HCT116 (cell line): ENCODE measurements around the gene CDK14. TPM values are rescaled to one million over a fixed set of nuclear protein-coding genes. Genes with fewer than 3 reads are reported as not detected.

ENCODE experiments used
- ATAC-seq: fragments of 200-7000 bp; cut with Tn5 transposase; 2 replicates; pipeline ENCODE4 v1.9.1; 2020; ENCODE audit warnings: mild to moderate bottlenecking, moderate library complexity
- BruUV-seq: library from RNA; stranded (reverse); fragments of 400-500 nt; replicated peaks from 2 replicates; lab custom pipeline; 2021; lab: Mats Ljungman, UMichigan
- CTCF ChIA-PET: fragments of 300-600 bp; sonication (Branson Sonifier 250); formaldehyde crosslinking; loops from one replicate; lab custom pipeline; 2021; ENCODE audit warnings: antibody characterized with exemption; lab: Charles Lee
- POLR2A ChIA-PET: fragments of 300-600, 350-600 bp; sonication (Branson Sonifier 250); formaldehyde crosslinking; loops from one replicate; lab custom pipeline; 2021; ENCODE audit warnings: antibody characterized with exemption; lab: Charles Lee
- RAD21 ChIA-PET, 2 experiments: fragments of 300-600 bp; sonication (Branson Sonifier 250); formaldehyde crosslinking; loops; one replicate each; lab custom pipeline; 2023; ENCODE audit warnings: low total read pairs in 2 of 2; ENCODE audit not compliant: uncharacterized antibody in 2 of 2, unreplicated experiment in 2 of 2, low non-redundant PET in 1 of 2; lab: Charles Lee
- DNase-seq: peaks from one replicate; pipeline ENCODE4 v3.0.0-alpha.2; 2010; ENCODE audit warnings: low read depth, low spot score
- H2AFZ ChIP-seq: fragments of 200-600 bp; shearing (Covaris generic), sonication (generic); 2 replicates; pipeline ENCODE4 v1.6.1; 2017; ENCODE audit warnings: low read depth, mixed run types, mixed read lengths, antibody characterized with exemption, low read length; ENCODE audit not compliant: poor library complexity, severe bottlenecking
- H3K27ac ChIP-seq: 2 replicates; pipeline ENCODE4 v1.5.1; 2012; ENCODE audit warnings: low read depth, low read length
- H3K27me3 ChIP-seq: fragments of 200-600 bp; sonication (generic); 2 replicates; pipeline ENCODE4 v1.6.1; 2016; ENCODE audit warnings: mixed run types, low read length, mixed read lengths; ENCODE audit not compliant: insufficient read depth
- H3K36me3 ChIP-seq, 2 experiments: fragments of 200-500 bp in 1 of 2; fragments of 200-600 bp in 1 of 2; sonication (Bioruptor generic) in 1 of 2; sonication (generic) in 1 of 2; 2 replicates each; pipeline versions ENCODE4 v1.5.1 to v1.6.1; 2014 to 2016; ENCODE audit warnings: low read length in 2 of 2, inconsistent platforms in 1 of 2, mixed read lengths in 1 of 2, mixed run types in 1 of 2; ENCODE audit not compliant: insufficient read depth in 2 of 2, control insufficient read depth in 1 of 2
- H3K4me1 ChIP-seq, 2 experiments: fragments of 200-600 bp in 1 of 2; sonication (generic) in 1 of 2; 2 replicates each; pipeline versions ENCODE4 v1.5.1 to v1.6.1; 2012 to 2017; ENCODE audit warnings: low read length in 2 of 2, inconsistent platforms in 1 of 2, mild to moderate bottlenecking in 1 of 2, mixed read lengths in 1 of 2, mixed run types in 1 of 2, moderate library complexity in 1 of 2; ENCODE audit not compliant: insufficient read depth in 2 of 2, control insufficient read depth in 1 of 2
- H3K4me2 ChIP-seq: fragments of 200-600 bp; sonication (generic); 2 replicates; pipeline ENCODE4 v1.6.1; 2017; ENCODE audit warnings: mixed run types, low read length, mixed read lengths
- H3K4me3 ChIP-seq, 2 experiments: fragments of 200-600 bp in 1 of 2; sonication (generic) in 1 of 2; replicated peaks in 1 of 2; 2 replicates each; pipeline ENCODE4 v1.5.1; 2011 to 2016; ENCODE audit warnings: low read length in 2 of 2, control low read depth in 1 of 2, low read depth in 1 of 2, mild to moderate bottlenecking in 1 of 2, mixed read lengths in 1 of 2, mixed run types in 1 of 2
- H3K79me2 ChIP-seq: fragments of 200-600 bp; sonication (generic); 2 replicates; pipeline ENCODE4 v1.6.1; 2017; ENCODE audit warnings: mild to moderate bottlenecking, mixed run types, low read length, moderate library complexity, mixed read lengths; ENCODE audit not compliant: insufficient read depth
- H3K9ac ChIP-seq: fragments of 200-600 bp; sonication (generic); 2 replicates; pipeline ENCODE4 v1.6.1; 2016; ENCODE audit warnings: low read length, mixed read lengths
- H3K9me2 ChIP-seq: fragments of 200-600 bp; sonication (generic), shearing (Covaris generic); 2 replicates; pipeline ENCODE4 v1.6.1; 2017; ENCODE audit warnings: mixed run types, mild to moderate bottlenecking, moderate library complexity; ENCODE audit not compliant: insufficient read depth
- H3K9me3 ChIP-seq, 2 experiments: fragments of 200-500 bp in 1 of 2; fragments of 200-600 bp in 1 of 2; sonication (Bioruptor generic) in 1 of 2; sonication (generic) in 1 of 2; 2 replicates each; pipeline ENCODE4 v1.6.1; 2014 to 2017; ENCODE audit warnings: low read length in 2 of 2, mixed read lengths in 2 of 2, inconsistent platforms in 1 of 2, low read depth in 1 of 2, mild to moderate bottlenecking in 1 of 2, mixed run types in 1 of 2, moderate library complexity in 1 of 2; ENCODE audit not compliant: control insufficient read depth in 1 of 2, insufficient read depth in 1 of 2
- H4K20me1 ChIP-seq: fragments of 200-600 bp; sonication (generic), shearing (Covaris generic); 2 replicates; pipeline ENCODE4 v1.6.1; 2017; ENCODE audit warnings: mixed run types, mild to moderate bottlenecking, moderate library complexity; ENCODE audit not compliant: insufficient read depth
- CBX3 ChIP-seq: IDR thresholded peaks from 2 replicates; pipeline ENCODE4 v1.6.1; 2012; ENCODE audit warnings: low read depth
- CEBPB ChIP-seq: IDR thresholded peaks from 2 replicates; pipeline ENCODE4 v1.6.1; 2012; ENCODE audit warnings: low read depth
- EGR1 ChIP-seq: IDR thresholded peaks from 2 replicates; pipeline ENCODE4 v1.6.1; 2012; ENCODE audit warnings: low read depth
- FOSL1 ChIP-seq: IDR thresholded peaks from 2 replicates; pipeline ENCODE4 v1.6.1; 2012; ENCODE audit warnings: low read depth
- JUND ChIP-seq: IDR thresholded peaks from 2 replicates; pipeline ENCODE4 v1.6.1; 2012
- RAD21 ChIP-seq: IDR thresholded peaks from 2 replicates; pipeline ENCODE4 v1.6.1; 2012; ENCODE audit warnings: low read depth, mild to moderate bottlenecking
- SP1 ChIP-seq: IDR thresholded peaks from 2 replicates; pipeline ENCODE4 v1.6.1; 2012; ENCODE audit warnings: low read depth
- SRF ChIP-seq: IDR thresholded peaks from 2 replicates; pipeline ENCODE4 v1.6.1; 2012; ENCODE audit warnings: low read depth
- YY1 ChIP-seq: IDR thresholded peaks from 2 replicates; pipeline ENCODE4 v1.6.1; 2011; ENCODE audit warnings: low read length, low read depth, moderate library complexity, mild to moderate bottlenecking; ENCODE audit not compliant: insufficient replicate concordance; ENCODE audit errors: extremely low read depth
- ZFX ChIP-seq: fragments of 450-650 bp; IDR thresholded peaks from 2 replicates; pipeline ENCODE4 v1.6.1; 2017
- intact Hi-C: fragments of 100-400 bp; cut with micrococcal nuclease; formaldehyde crosslinking; loops from 2 replicates; pipeline ENCODE4 v1.10.0; 2022
- total RNA-seq: library from RNA; stranded (reverse); gene quantifications from one replicate; pipeline ENCODE4 v1.2.1, GENCODE V29; 2021; ENCODE audit not compliant: unreplicated experiment
- TF ChIP-seq, protein P1 (sequence below): IDR thresholded peaks from 2 replicates; pipeline ENCODE4 v1.6.1; 2012
- TF ChIP-seq, protein P2 (sequence below): IDR thresholded peaks from 2 replicates; pipeline ENCODE4 v1.6.1; 2012; ENCODE audit warnings: low read depth
- TF ChIP-seq, protein P3 (sequence below): IDR thresholded peaks from 2 replicates; pipeline ENCODE4 v1.6.1; 2012

Gene CDK14
- total RNA-seq, 1 experiment from 2014 or later, result 10.2 TPM

DNA sequence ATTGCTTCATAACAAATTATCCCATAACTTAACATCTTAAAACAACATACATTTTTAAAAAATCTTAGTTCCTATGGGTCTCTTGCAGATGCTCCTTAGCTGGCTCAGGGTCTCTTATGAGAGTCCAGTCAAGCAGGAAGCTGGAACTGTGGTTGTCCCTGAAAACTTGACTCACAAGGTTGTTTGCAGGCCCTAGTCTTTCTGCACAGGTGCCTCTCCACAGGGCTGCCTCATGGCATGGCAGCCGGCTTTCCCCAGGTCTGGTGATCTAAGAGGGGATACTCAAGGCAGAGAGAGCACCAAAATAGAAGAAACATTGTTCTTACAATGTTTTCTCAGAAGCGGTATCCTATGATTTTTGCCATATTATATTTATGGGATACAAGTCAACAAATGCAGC is 127.1 kb downstream of the CDK14 start (continued):
- TF ChIP-seq JUND (no peak), ZFX (no peak)

- no peaks in the 10 kb centered on the region for H3K36me3 ChIP-seq
- ATAC-seq (no peak), DNase-seq (no peak)
- no peaks in the 10 kb centered on the region for H4K20me1 ChIP-seq
- H3K27ac ChIP-seq, result no peak overlapping the region
- RAD21 ChIA-PET, result no interaction called here
- no peak overlapping the region for H3K9ac ChIP-seq
- H3K27me3 ChIP-seq, result no peaks in the 10 kb centered on the region
- H3K4me1 ChIP-seq, result no peaks in the 10 kb centered on the region
- no peak for TF ChIP-seq CBX3
- no peak for TF ChIP-seq ZFX
- no peak for TF ChIP-seq EGR1
- TF ChIP-seq YY1, result no peak
- POLR2A ChIA-PET, result no interaction called here
- H3K9me3 ChIP-seq, result no peaks in the 10 kb centered on the region
- H3K79me2 ChIP-seq, result no peaks in the 10 kb centered on the region
- no peak overlapping the region for H3K4me3 ChIP-seq
- no peak overlapping the region for H3K4me2 ChIP-seq
- CTCF ChIA-PET, result no interaction called here
- no TSS peak for BruUV-seq
- no peak overlapping the region for H2AFZ ChIP-seq
- H3K9me2 ChIP-seq, result no peaks in the 10 kb centered on the region
- intact Hi-C loops, result no loop called here
These were observed 127.7 kb downstream of the CDK14 start for GRCh38 chr7:90723866-90724265.

DNA sequence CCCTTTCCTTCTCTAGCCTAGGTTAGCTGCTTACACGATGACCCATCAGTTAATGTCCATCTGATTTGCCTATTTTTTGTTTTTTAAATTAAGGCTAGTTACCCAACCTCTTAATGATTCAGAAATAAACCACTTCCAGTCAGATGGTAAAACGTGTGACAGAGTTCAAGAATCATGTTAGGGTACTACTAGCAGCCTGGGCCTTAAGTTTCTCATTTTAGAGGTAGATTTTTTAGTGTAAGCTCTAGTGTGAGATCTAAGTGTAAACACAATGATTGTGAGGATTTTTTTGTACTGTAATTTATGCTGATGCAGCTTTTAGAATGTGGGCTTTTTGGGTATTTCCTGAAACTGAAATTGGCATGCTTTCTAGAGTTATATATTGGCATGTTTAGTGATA is 130.0 kb downstream of the CDK14 start:
- RAD21 ChIA-PET, result no interaction called here
- DNase-seq (no peak), ATAC-seq (no peak)
- Histone ChIP-seq H3K4me3 (no peak overlapping the region), H3K9ac (no peak overlapping the region), H4K20me1 (no peaks in the 10 kb centered on the region), H3K27me3 (no peaks in the 10 kb centered on the region), H3K36me3 (no peaks in the 10 kb centered on the region), H3K9me3 (no peaks in the 10 kb centered on the region), H3K9me2 (no peaks in the 10 kb centered on the region), H3K4me2 (no peak overlapping the region), H3K79me2 (no peaks in the 10 kb centered on the region), H3K4me1 (no peaks in the 10 kb centered on the region), H3K27ac (no peak overlapping the region), H2AFZ (no peak overlapping the region)
- TF ChIP-seq FOSL1 (no peak), CEBPB (no peak), SRF (no peak), EGR1 (no peak), ZFX (no peak), RAD21 (no peak), SP1 (no peak)
- TF ChIP-seq, protein P1, sequence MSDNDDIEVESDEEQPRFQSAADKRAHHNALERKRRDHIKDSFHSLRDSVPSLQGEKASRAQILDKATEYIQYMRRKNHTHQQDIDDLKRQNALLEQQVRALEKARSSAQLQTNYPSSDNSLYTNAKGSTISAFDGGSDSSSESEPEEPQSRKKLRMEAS, result no peak
- TF ChIP-seq, protein P2, sequence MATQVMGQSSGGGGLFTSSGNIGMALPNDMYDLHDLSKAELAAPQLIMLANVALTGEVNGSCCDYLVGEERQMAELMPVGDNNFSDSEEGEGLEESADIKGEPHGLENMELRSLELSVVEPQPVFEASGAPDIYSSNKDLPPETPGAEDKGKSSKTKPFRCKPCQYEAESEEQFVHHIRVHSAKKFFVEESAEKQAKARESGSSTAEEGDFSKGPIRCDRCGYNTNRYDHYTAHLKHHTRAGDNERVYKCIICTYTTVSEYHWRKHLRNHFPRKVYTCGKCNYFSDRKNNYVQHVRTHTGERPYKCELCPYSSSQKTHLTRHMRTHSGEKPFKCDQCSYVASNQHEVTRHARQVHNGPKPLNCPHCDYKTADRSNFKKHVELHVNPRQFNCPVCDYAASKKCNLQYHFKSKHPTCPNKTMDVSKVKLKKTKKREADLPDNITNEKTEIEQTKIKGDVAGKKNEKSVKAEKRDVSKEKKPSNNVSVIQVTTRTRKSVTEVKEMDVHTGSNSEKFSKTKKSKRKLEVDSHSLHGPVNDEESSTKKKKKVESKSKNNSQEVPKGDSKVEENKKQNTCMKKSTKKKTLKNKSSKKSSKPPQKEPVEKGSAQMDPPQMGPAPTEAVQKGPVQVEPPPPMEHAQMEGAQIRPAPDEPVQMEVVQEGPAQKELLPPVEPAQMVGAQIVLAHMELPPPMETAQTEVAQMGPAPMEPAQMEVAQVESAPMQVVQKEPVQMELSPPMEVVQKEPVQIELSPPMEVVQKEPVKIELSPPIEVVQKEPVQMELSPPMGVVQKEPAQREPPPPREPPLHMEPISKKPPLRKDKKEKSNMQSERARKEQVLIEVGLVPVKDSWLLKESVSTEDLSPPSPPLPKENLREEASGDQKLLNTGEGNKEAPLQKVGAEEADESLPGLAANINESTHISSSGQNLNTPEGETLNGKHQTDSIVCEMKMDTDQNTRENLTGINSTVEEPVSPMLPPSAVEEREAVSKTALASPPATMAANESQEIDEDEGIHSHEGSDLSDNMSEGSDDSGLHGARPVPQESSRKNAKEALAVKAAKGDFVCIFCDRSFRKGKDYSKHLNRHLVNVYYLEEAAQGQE, result no peak
- TF ChIP-seq, protein P3, sequence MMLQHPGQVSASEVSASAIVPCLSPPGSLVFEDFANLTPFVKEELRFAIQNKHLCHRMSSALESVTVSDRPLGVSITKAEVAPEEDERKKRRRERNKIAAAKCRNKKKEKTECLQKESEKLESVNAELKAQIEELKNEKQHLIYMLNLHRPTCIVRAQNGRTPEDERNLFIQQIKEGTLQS, result no peak
- CTCF ChIA-PET, result no interaction called here
- no TSS peak for BruUV-seq
- intact Hi-C loops, result no loop called here
- POLR2A ChIA-PET, result no interaction called here
